ENCODE measurements around the gene CIAO1.

The CIAO1 gene

GRCh38 chr2:96239091-96239490, 26.9 kb upstream of the CIAO1 start:
- H3K4me3 ChIP-seq (ENCODE audit: low read depth in 1 of 5, low read length in 5 of 5): no peak overlapping the region
- no peaks in the 10 kb centered on the region for H3K9me3 ChIP-seq (ENCODE audit: control insufficient read depth in 5 of 5, low read length in 5 of 5)
- H3K27ac ChIP-seq (ENCODE audit: low read depth, low read length): no peak overlapping the region
- H3K9ac ChIP-seq (ENCODE audit: low read length in 5 of 5): no peak overlapping the region
- H3K4me1 ChIP-seq (ENCODE audit: control insufficient read depth in 5 of 5, insufficient read depth in 5 of 5, low read length in 5 of 5): peaks cover 10 to 37% (median 33%) of the 10 kb centered on the region in 5 donors
- H3K27me3 ChIP-seq (ENCODE audit: control insufficient read depth in 5 of 5, insufficient read depth in 4 of 5, low read length in 5 of 5): no peaks in the 10 kb centered on the region
- H3K36me3 ChIP-seq (ENCODE audit: control insufficient read depth in 5 of 5, insufficient read depth in 5 of 5, low read length in 5 of 5): peaks cover 0 to 12% (median 4%) of the 10 kb centered on the region in 5 donors

- H3K27ac ChIP-seq (ENCODE audit: low read depth, low read length): no peak overlapping the region
- no peaks in the 10 kb centered on the region for H3K9me3 ChIP-seq (ENCODE audit: control insufficient read depth in 5 of 5, low read length in 5 of 5)
- no peak overlapping the region for H3K4me3 ChIP-seq (ENCODE audit: low read depth in 1 of 5, low read length in 5 of 5)
- peaks cover 0 to 12% (median 4%) of the 10 kb centered on the region in 5 donors for H3K36me3 ChIP-seq (ENCODE audit: control insufficient read depth in 5 of 5, insufficient read depth in 5 of 5, low read length in 5 of 5)
- peaks cover 10 to 40% (median 36%) of the 10 kb centered on the region in 5 donors for H3K4me1 ChIP-seq (ENCODE audit: control insufficient read depth in 5 of 5, insufficient read depth in 5 of 5, low read length in 5 of 5)
- H3K9ac ChIP-seq (ENCODE audit: low read length in 5 of 5): no peak overlapping the region
- H3K27me3 ChIP-seq (ENCODE audit: control insufficient read depth in 5 of 5, insufficient read depth in 4 of 5, low read length in 5 of 5): no peaks in the 10 kb centered on the region
Measured at GRCh38 chr2:96239745-96240264, 26.2 kb upstream of the CIAO1 start.

GRCh38 chr2:96240341-96241038, 25.5 kb upstream of the CIAO1 start:
- Histone ChIP-seq H3K27me3 (ENCODE audit: control insufficient read depth in 5 of 5, insufficient read depth in 4 of 5, low read length in 5 of 5) (no peaks in the 10 kb centered on the region), H3K4me3 (ENCODE audit: low read depth in 1 of 5, low read length in 5 of 5) (no peak overlapping the region), H3K27ac (ENCODE audit: low read depth, low read length) (no peak overlapping the region), H3K4me1 (ENCODE audit: control insufficient read depth in 5 of 5, insufficient read depth in 5 of 5, low read length in 5 of 5) (peaks cover 10 to 46% (median 40%) of the 10 kb centered on the region in 5 donors), H3K9ac (ENCODE audit: low read length in 5 of 5) (no peak overlapping the region), H3K36me3 (ENCODE audit: control insufficient read depth in 5 of 5, insufficient read depth in 5 of 5, low read length in 5 of 5) (peaks cover 0 to 12% (median 4%) of the 10 kb centered on the region in 5 donors), H3K9me3 (ENCODE audit: control insufficient read depth in 5 of 5, low read length in 5 of 5) (no peaks in the 10 kb centered on the region)

GRCh38 chr2:96241227-96241626, 24.8 kb upstream of the CIAO1 start:
- no peak overlapping the region for H3K9ac ChIP-seq (ENCODE audit: low read length in 5 of 5)

GRCh38 chr2:96241900-96242611, 24.0 kb upstream of the CIAO1 start:
- no peaks in the 10 kb centered on the region for H3K27me3 ChIP-seq (ENCODE audit: control insufficient read depth in 5 of 5, insufficient read depth in 4 of 5, low read length in 5 of 5)
- H3K36me3 ChIP-seq (ENCODE audit: control insufficient read depth in 5 of 5, insufficient read depth in 5 of 5, low read length in 5 of 5): peaks cover 0 to 12% (median 4%) of the 10 kb centered on the region in 5 donors
- no peaks in the 10 kb centered on the region for H3K9me3 ChIP-seq (ENCODE audit: control insufficient read depth in 5 of 5, low read length in 5 of 5)
- H3K9ac ChIP-seq (ENCODE audit: low read length in 5 of 5): peak overlapping the region in 1 of 5 donors; percentile 4
- peak overlapping the region; percentile 55 for H3K27ac ChIP-seq (ENCODE audit: low read depth, low read length)
- peak overlapping the region in 3 of 5 donors; percentile 23 to 47 (median 39) for H3K4me3 ChIP-seq (ENCODE audit: low read depth in 1 of 5, low read length in 5 of 5)
- peaks cover 12 to 60% (median 54%) of the 10 kb centered on the region in 5 donors for H3K4me1 ChIP-seq (ENCODE audit: control insufficient read depth in 5 of 5, insufficient read depth in 5 of 5, low read length in 5 of 5)

More at GRCh38 chr2:96241227-96241626, 24.8 kb upstream of the CIAO1 start:
- peaks cover 0 to 12% (median 4%) of the 10 kb centered on the region in 5 donors for H3K36me3 ChIP-seq (ENCODE audit: control insufficient read depth in 5 of 5, insufficient read depth in 5 of 5, low read length in 5 of 5)
- no peaks in the 10 kb centered on the region for H3K27me3 ChIP-seq (ENCODE audit: control insufficient read depth in 5 of 5, insufficient read depth in 4 of 5, low read length in 5 of 5)
- H3K27ac ChIP-seq (ENCODE audit: low read depth, low read length): peak overlapping the region; percentile 55
- peaks cover 10 to 52% (median 47%) of the 10 kb centered on the region in 5 donors for H3K4me1 ChIP-seq (ENCODE audit: control insufficient read depth in 5 of 5, insufficient read depth in 5 of 5, low read length in 5 of 5)
- no peak overlapping the region for H3K4me3 ChIP-seq (ENCODE audit: low read depth in 1 of 5, low read length in 5 of 5)
- H3K9me3 ChIP-seq (ENCODE audit: control insufficient read depth in 5 of 5, low read length in 5 of 5): no peaks in the 10 kb centered on the region

GRCh38 chr2:96243843-96244242, 22.2 kb upstream of the CIAO1 start:
- peaks cover 0 to 9% (median 4%) of the 10 kb centered on the region in 5 donors for H3K36me3 ChIP-seq (ENCODE audit: control insufficient read depth in 5 of 5, insufficient read depth in 5 of 5, low read length in 5 of 5)
- no peak overlapping the region for H3K27ac ChIP-seq (ENCODE audit: low read depth, low read length)

GRCh38 chr2:96245609-96246390, 20.2 kb upstream of the CIAO1 start:
- H3K27me3 ChIP-seq (ENCODE audit: control insufficient read depth in 5 of 5, insufficient read depth in 4 of 5, low read length in 5 of 5): no peaks in the 10 kb centered on the region
- H3K4me3 ChIP-seq (ENCODE audit: low read depth in 1 of 5, low read length in 5 of 5): no peak overlapping the region
- H3K36me3 ChIP-seq (ENCODE audit: control insufficient read depth in 5 of 5, insufficient read depth in 5 of 5, low read length in 5 of 5): peaks cover 0 to under 1% (median 0%) of the 10 kb centered on the region in 5 donors
- no peaks in the 10 kb centered on the region for H3K9me3 ChIP-seq (ENCODE audit: control insufficient read depth in 5 of 5, low read length in 5 of 5)
- no peak overlapping the region for H3K27ac ChIP-seq (ENCODE audit: low read depth, low read length)
- H3K9ac ChIP-seq (ENCODE audit: low read length in 5 of 5): no peak overlapping the region
- peaks cover 9 to 66% (median 47%) of the 10 kb centered on the region in 5 donors for H3K4me1 ChIP-seq (ENCODE audit: control insufficient read depth in 5 of 5, insufficient read depth in 5 of 5, low read length in 5 of 5)

More at GRCh38 chr2:96243843-96244242, 22.2 kb upstream of the CIAO1 start:
- Histone ChIP-seq H3K9ac (ENCODE audit: low read length in 5 of 5) (no peak overlapping the region), H3K27me3 (ENCODE audit: control insufficient read depth in 5 of 5, insufficient read depth in 4 of 5, low read length in 5 of 5) (no peaks in the 10 kb centered on the region), H3K4me3 (ENCODE audit: low read depth in 1 of 5, low read length in 5 of 5) (no peak overlapping the region), H3K9me3 (ENCODE audit: control insufficient read depth in 5 of 5, low read length in 5 of 5) (no peaks in the 10 kb centered on the region), H3K4me1 (ENCODE audit: control insufficient read depth in 5 of 5, insufficient read depth in 5 of 5, low read length in 5 of 5) (peaks cover 12 to 62% (median 55%) of the 10 kb centered on the region in 5 donors)

- Histone ChIP-seq H3K4me3 (ENCODE audit: low read depth in 1 of 5, low read length in 5 of 5) (no peak overlapping the region), H3K27me3 (ENCODE audit: control insufficient read depth in 5 of 5, insufficient read depth in 4 of 5, low read length in 5 of 5) (no peaks in the 10 kb centered on the region), H3K36me3 (ENCODE audit: control insufficient read depth in 5 of 5, insufficient read depth in 5 of 5, low read length in 5 of 5) (peaks cover 0 to 5% (median 4%) of the 10 kb centered on the region in 5 donors), H3K9ac (ENCODE audit: low read length in 5 of 5) (no peak overlapping the region), H3K27ac (ENCODE audit: low read depth, low read length) (no peak overlapping the region), H3K4me1 (ENCODE audit: control insufficient read depth in 5 of 5, insufficient read depth in 5 of 5, low read length in 5 of 5) (peaks cover 9 to 60% (median 45%) of the 10 kb centered on the region in 5 donors), H3K9me3 (ENCODE audit: control insufficient read depth in 5 of 5, low read length in 5 of 5) (no peaks in the 10 kb centered on the region)
Measured at GRCh38 chr2:96247009-96247408, 19.0 kb upstream of the CIAO1 start.

- Histone ChIP-seq H3K27ac (ENCODE audit: low read depth, low read length) (no peak overlapping the region), H3K4me3 (ENCODE audit: low read depth in 1 of 5, low read length in 5 of 5) (no peak overlapping the region), H3K36me3 (ENCODE audit: control insufficient read depth in 5 of 5, insufficient read depth in 5 of 5, low read length in 5 of 5) (peaks cover 0 to 14% (median 12%) of the 10 kb centered on the region in 5 donors), H3K9me3 (ENCODE audit: control insufficient read depth in 5 of 5, low read length in 5 of 5) (no peaks in the 10 kb centered on the region), H3K27me3 (ENCODE audit: control insufficient read depth in 5 of 5, insufficient read depth in 4 of 5, low read length in 5 of 5) (no peaks in the 10 kb centered on the region), H3K9ac (ENCODE audit: low read length in 5 of 5) (no peak overlapping the region), H3K4me1 (ENCODE audit: control insufficient read depth in 5 of 5, insufficient read depth in 5 of 5, low read length in 5 of 5) (peaks cover 4 to 53% (median 43%) of the 10 kb centered on the region in 5 donors)
Measured at GRCh38 chr2:96247896-96248295, 18.1 kb upstream of the CIAO1 start.

Measured in subcutaneous abdominal adipose tissue (tissue), 5 donors.